Left ventricle myocardium inferior (tissue), 1 donor: Measurements from ENCODE around the gene OSBPL3. TPM values are rescaled to one million over a fixed set of nuclear protein-coding genes. Genes with fewer than 3 reads are reported as not detected.

ENCODE experiments used
- DNase-seq: peaks from one replicate; pipeline ENCODE4 v3.0.0-alpha.2; 2020
- H3K27ac ChIP-seq: fragments of 200-600 bp; replicated peaks from 2 replicates; pipeline ENCODE4 v1.8.0; 2021
- H3K27me3 ChIP-seq: fragments of 200-600 bp; 2 replicates; pipeline ENCODE4 v1.8.0; 2021; ENCODE audit warnings: low read depth
- H3K36me3 ChIP-seq: fragments of 200-600 bp; 2 replicates; pipeline ENCODE4 v1.8.0; 2021
- H3K4me1 ChIP-seq: fragments of 200-600 bp; 2 replicates; pipeline ENCODE4 v1.8.0; 2021
- H3K4me3 ChIP-seq: fragments of 200-600 bp; 2 replicates; pipeline ENCODE4 v1.8.0; 2021; ENCODE audit warnings: mild to moderate bottlenecking, moderate library complexity
- H3K9me3 ChIP-seq: fragments of 200-600 bp; replicated peaks from 2 replicates; pipeline ENCODE4 v1.8.0; 2021
- CTCF ChIP-seq: fragments of 200-600 bp; IDR thresholded peaks from 2 replicates; pipeline ENCODE4 v1.8.0; 2021; ENCODE audit warnings: antibody characterized with exemption, mild to moderate bottlenecking, borderline replicate concordance
- intact Hi-C: fragments of 100-400 bp; cut with micrococcal nuclease; formaldehyde crosslinking; loops from one replicate; pipeline ENCODE4 v1.11.0; 2022
- total RNA-seq: library from RNA; stranded (reverse); fragmentation: NEBNext Ultra II Directional; extraction: Animal tissue kit (Norgen Biotek cat#: 25700); gene quantifications from one replicate; pipeline ENCODE4 v1.2.1, GENCODE V29; 2021
- donor health status: DM: no; HTN: yes; CAD: no; lungs with severe emphysema.

The OSBPL3 gene
- total RNA-seq, 1 donor from 2014 or later, result 4.3 TPM

DNA sequence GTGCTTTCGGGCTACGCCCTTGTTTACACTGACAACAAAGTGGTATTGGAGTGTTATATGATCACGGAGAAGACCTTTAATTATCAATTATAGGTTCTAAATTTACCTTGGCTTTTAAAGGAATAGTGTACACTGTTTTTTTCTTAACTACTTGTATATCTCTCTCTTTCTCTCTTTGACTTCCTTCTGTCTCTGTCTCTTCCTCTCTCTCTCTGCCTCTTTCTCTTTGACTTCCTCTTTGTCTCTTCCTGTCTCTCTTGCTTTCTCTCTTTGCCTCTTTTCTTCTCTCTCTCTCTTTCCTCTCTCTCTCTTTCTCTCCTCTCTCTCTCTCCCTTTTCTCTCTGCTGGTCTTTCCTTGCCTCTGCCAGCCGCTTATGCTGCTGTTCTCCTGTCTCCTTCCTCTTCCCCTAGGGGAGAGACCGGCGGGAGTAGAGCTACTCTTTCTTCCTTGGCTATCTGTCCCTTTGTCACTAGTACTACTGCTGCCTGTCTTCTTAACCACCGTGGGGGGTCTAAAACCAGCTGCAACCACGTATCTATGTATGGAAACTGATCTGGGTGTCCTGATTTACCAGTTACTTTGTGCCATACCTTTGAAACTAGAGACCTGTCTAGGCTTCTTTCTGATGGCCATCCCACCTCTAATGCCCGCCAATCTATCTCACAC lies 185.9 kb downstream of the OSBPL3 start:
- Histone ChIP-seq H3K27ac (no peak overlapping the region), H3K9me3 (no peaks in the 10 kb centered on the region), H3K27me3 (no peaks in the 10 kb centered on the region), H3K4me1 (no peaks in the 10 kb centered on the region), H3K4me3 (no peak overlapping the region), H3K36me3 (no peaks in the 10 kb centered on the region)
- no peak for TF ChIP-seq CTCF
- no peak for DNase-seq
- intact Hi-C loops, result no loop called here

GRCh38 chr7:24788961-24789576 lies 190.9 kb downstream of the OSBPL3 start:
- DNase-seq, result no peak
- no peak for TF ChIP-seq CTCF
- intact Hi-C loops, result no loop called here
- no peak overlapping the region for H3K4me3 ChIP-seq
- no peaks in the 10 kb centered on the region for H3K4me1 ChIP-seq
- H3K36me3 ChIP-seq, result no peaks in the 10 kb centered on the region
- H3K9me3 ChIP-seq, result no peaks in the 10 kb centered on the region
- no peak overlapping the region for H3K27ac ChIP-seq
- no peaks in the 10 kb centered on the region for H3K27me3 ChIP-seq

- DNase-seq, result no peak
- intact Hi-C loops, result no loop called here
- Histone ChIP-seq H3K27ac (no peak overlapping the region), H3K27me3 (no peaks in the 10 kb centered on the region), H3K36me3 (no peaks in the 10 kb centered on the region), H3K4me1 (no peaks in the 10 kb centered on the region), H3K4me3 (no peak overlapping the region), H3K9me3 (no peaks in the 10 kb centered on the region)
- TF ChIP-seq CTCF, result peak; percentile 32
Observed at GRCh38 chr7:24788075-24788474, 191.9 kb downstream of the OSBPL3 start.

DNA sequence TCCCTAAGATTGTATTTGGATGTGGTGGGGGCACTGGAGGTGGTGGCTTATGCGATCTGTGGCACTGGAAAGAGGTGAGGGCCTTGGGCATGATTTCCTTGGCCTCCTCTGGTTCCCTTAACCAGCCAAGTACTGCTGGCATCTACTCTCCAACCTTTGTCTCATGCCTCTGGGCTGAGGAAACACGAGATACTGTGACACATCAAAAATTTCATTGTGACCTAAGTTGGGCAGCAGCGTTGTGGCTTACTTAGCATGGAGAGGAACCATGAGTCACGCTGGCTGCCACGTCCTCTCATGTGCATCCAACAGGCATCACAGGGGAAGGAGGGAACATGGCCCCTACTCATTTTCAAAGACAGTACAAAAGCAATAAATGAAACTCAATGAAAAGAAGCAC lies 193.0 kb downstream of the OSBPL3 start:
- Histone ChIP-seq H3K27ac (no peak overlapping the region), H3K36me3 (no peaks in the 10 kb centered on the region), H3K9me3 (no peaks in the 10 kb centered on the region), H3K27me3 (no peaks in the 10 kb centered on the region), H3K4me3 (no peak overlapping the region), H3K4me1 (no peaks in the 10 kb centered on the region)
- DNase-seq, result no peak
- no peak for TF ChIP-seq CTCF
- intact Hi-C loops, result no loop called here

DNA sequence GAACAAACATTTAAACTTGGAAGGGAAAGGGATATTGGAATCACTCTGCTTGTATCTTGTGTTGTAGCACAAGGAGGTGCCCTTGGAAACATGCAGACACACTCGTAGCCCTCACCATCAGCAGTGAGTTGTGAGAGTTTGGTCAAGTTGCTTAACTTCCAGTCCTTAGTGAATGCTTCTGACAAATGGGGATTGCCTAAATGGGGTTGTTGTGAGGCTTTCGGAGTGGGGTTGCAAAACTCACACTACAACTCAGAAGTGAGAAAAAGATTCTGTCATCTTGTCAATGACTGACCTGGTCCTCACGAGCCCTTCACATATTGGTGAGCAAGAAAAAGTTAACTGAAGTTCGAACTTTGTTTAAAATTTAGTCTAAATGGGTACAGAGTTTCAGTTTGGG lies 193.7 kb downstream of the OSBPL3 start:
- Histone ChIP-seq H3K27me3 (no peaks in the 10 kb centered on the region), H3K4me1 (no peaks in the 10 kb centered on the region), H3K9me3 (no peaks in the 10 kb centered on the region), H3K4me3 (no peak overlapping the region), H3K36me3 (no peaks in the 10 kb centered on the region), H3K27ac (no peak overlapping the region)
- no peak for DNase-seq
- TF ChIP-seq CTCF, result no peak
- intact Hi-C loops, result no loop called here
